Right renal cortex interstitium (tissue), 3 donors: ENCODE data around the gene GRAMD1B. TPM values are rescaled to one million over a fixed set of nuclear protein-coding genes. Genes with fewer than 3 reads are reported as not detected.

ENCODE experiments used
- DNase-seq, 3 donors: peaks; one replicate each; pipeline ENCODE4 v3.0.0-alpha.2; 2013; ENCODE audit warnings: low read depth in 3 of 3, low spot score in 2 of 3
- polyA plus RNA-seq, 3 donors: library from polyadenylated mRNA; unstranded; fragments of 120-200 nt; gene quantifications; one replicate each; pipeline ENCODE4 v1.2.1, GENCODE V29; 2013; ENCODE audit not compliant: insufficient read length in 3 of 3

Gene GRAMD1B
- polyA plus RNA-seq, 3 donors, result 9.7 to 12.1 (median 11.3) TPM

GRCh38 chr11:123580557-123581275, 150.6 kb downstream of the GRAMD1B start:
- DNase-seq, result peak in 1 of 3 donors; percentile 37

GRCh38 chr11:123581651-123582399, 151.8 kb downstream of the GRAMD1B start:
- DNase-seq, result no peak

GRCh38 chr11:123582992-123583504, 153.0 kb downstream of the GRAMD1B start:
- no peak for DNase-seq

GRCh38 chr11:123584186-123584585, 154.1 kb downstream of the GRAMD1B start:
- DNase-seq, result no peak

GRCh38 chr11:123584737-123585136, 154.7 kb downstream of the GRAMD1B start:
- DNase-seq, result no peak

- no peak for DNase-seq
Measured at GRCh38 chr11:123585206-123585605, 155.1 kb downstream of the GRAMD1B start.

- no peak for DNase-seq
Measured at GRCh38 chr11:123585706-123586105, 155.6 kb downstream of the GRAMD1B start.

GRCh38 chr11:123586568-123586967, 156.5 kb downstream of the GRAMD1B start:
- no peak for DNase-seq

- no peak for DNase-seq
Measured at GRCh38 chr11:123587044-123587443, 157.0 kb downstream of the GRAMD1B start.

GRCh38 chr11:123587559-123587958, 157.5 kb downstream of the GRAMD1B start:
- no peak for DNase-seq

GRCh38 chr11:123588117-123588863, 158.2 kb downstream of the GRAMD1B start:
- no peak for DNase-seq

GRCh38 chr11:123588864-123589262, 158.8 kb downstream of the GRAMD1B start:
- no peak for DNase-seq

- DNase-seq, result no peak
Measured at GRCh38 chr11:123590296-123590912, 160.3 kb downstream of the GRAMD1B start.

- no peak for DNase-seq
Measured at GRCh38 chr11:123593570-123593969, 163.5 kb downstream of the GRAMD1B start.

- no peak for DNase-seq
Measured at GRCh38 chr11:123594188-123594901, 164.3 kb downstream of the GRAMD1B start.

- DNase-seq, result no peak
Measured at GRCh38 chr11:123594921-123595320, 164.9 kb downstream of the GRAMD1B start.

- no peak for DNase-seq
Measured at GRCh38 chr11:123597859-123598258, 167.8 kb downstream of the GRAMD1B start.

GRCh38 chr11:123601136-123601535, 171.1 kb downstream of the GRAMD1B start:
- no peak for DNase-seq

GRCh38 chr11:123601743-123602142, 171.7 kb downstream of the GRAMD1B start:
- no peak for DNase-seq

GRCh38 chr11:123603666-123604065, 173.6 kb downstream of the GRAMD1B start:
- DNase-seq, result no peak
